Measurements from ENCODE around the gene HDAC4.

HDAC4 gene

GRCh38 chr2:239141021-239141760, 259.6 kb downstream of the HDAC4 start:
- no peak for DNase-seq (ENCODE audit: low read depth in 2 of 2)

- no peak for DNase-seq (ENCODE audit: low read depth in 2 of 2)
These were observed 260.3 kb downstream of the HDAC4 start for GRCh38 chr2:239140346-239141020.

GRCh38 chr2:239139566-239139965, 261.3 kb downstream of the HDAC4 start:
- no peak for DNase-seq (ENCODE audit: low read depth in 2 of 2)

- no peak for DNase-seq (ENCODE audit: low read depth in 2 of 2)
These were observed 261.7 kb downstream of the HDAC4 start for GRCh38 chr2:239139101-239139500.

GRCh38 chr2:239138610-239139009, 262.2 kb downstream of the HDAC4 start:
- no peak for DNase-seq (ENCODE audit: low read depth in 2 of 2)

DNA sequence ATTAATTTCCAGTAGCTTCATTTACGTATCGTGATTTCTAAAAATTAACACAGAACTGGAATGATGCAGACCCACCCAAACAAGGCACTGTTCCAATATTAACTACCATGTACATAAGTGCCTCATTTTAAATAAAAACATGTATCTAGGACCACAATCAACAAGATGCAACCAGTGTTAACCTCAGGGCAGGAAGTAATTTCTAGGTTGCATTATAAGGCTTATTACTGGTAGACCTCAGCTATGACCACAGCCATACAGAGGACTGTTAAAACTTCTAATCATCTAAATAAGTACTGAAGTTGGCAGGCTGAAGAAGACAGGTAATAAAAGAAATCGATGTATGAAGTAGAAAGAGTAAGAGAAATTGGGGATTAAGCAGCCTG, 262.9 kb downstream of the HDAC4 start:
- no peak for DNase-seq (ENCODE audit: low read depth in 2 of 2)

GRCh38 chr2:239137165-239137897, 263.5 kb downstream of the HDAC4 start:
- no peak for DNase-seq (ENCODE audit: low read depth in 2 of 2)

GRCh38 chr2:239136762-239137161, 264.1 kb downstream of the HDAC4 start:
- no peak for DNase-seq (ENCODE audit: low read depth in 2 of 2)

DNA sequence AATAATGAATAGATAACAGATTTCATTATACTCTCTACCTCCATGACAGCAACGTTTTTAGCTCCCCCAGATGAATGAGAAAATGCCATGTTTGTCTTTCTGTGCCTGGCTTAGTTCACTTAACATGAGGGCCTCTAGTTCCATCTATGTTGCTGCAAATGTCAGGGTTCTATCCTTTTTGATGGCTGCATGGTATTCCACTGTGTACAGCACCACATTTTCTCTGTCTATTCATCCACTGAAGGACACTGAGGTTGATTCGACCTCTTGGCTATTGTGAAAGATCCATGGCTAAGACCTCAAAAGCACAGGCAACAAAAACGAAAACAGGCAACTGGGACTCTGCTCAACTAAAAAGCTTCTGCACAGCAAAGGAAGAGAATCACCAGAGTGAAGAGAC, 264.6 kb downstream of the HDAC4 start:
- DNase-seq (ENCODE audit: low read depth in 2 of 2): no peak

DNA sequence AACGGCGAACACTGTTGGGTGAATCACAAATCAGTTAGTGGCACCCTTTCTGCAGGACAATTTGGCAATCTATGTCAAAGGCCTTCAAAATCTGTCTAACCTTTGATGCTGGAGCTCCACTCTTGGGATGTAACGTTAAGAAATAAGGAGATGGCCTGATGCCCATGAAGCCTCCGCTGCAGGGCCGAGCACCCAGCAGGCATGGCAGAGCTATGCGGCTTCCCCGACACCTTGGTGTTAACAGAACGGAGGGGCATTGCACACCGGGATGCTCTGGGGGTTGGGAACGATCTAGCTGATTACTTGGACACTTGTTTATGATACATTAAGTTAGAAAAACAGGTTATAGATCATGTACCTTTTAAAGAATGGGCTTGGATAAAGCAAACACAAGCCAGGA, 265.3 kb downstream of the HDAC4 start:
- no peak for DNase-seq (ENCODE audit: low read depth in 2 of 2)

- no peak for DNase-seq (ENCODE audit: low read depth in 2 of 2)
These were observed 266.8 kb downstream of the HDAC4 start for GRCh38 chr2:239133945-239134570.

GRCh38 chr2:239132786-239133185, 268.0 kb downstream of the HDAC4 start:
- no peak for DNase-seq (ENCODE audit: low read depth in 2 of 2)

GRCh38 chr2:239132156-239132709, 268.6 kb downstream of the HDAC4 start:
- no peak for DNase-seq (ENCODE audit: low read depth in 2 of 2)

DNA sequence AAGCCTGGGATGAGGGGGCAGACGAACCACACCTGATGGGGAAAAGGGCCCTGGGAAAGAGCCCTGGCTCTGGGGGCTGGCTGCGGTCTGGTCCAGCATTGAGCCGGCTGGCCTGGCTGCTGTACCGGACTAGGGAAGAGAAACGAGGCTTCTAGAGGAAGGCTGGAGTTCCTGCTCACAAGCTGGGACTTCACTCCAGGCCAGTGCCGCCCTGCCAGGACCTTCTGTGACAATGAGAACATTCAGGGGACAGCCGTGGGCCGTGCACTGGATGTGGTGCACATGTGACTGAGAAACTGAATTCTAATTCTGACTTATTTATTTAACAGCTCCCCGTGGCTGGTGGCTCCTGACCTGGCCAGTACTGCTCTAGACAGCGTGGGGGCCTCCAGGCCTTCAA, 269.3 kb downstream of the HDAC4 start:
- no peak for DNase-seq (ENCODE audit: low read depth in 2 of 2)

DNA sequence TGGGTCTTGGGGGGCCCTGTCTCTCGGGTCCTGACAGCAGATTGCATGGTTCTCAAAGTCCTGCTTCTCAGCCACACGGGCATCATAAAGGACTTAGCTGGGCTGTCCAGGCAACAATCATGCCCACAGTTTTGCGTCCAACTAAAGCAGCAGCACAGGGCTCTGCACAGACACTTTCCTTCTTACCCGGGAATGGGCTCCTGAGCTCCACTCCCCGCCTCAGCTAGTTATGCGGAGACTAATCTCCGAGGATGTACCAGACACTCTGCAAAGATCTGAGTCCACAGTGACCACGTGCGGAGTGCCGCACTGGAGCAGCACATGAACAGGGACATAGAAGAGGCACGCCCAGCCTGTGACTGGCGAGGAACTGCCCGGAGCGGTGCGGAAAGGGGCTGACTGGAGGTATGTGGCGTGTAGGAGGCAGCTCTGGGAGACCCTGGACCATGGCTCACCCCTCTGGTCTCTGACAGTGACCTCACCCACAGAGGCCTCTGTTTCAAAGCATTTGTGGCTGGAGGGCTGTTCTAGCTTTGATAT, 270.0 kb downstream of the HDAC4 start:
- DNase-seq (ENCODE audit: low read depth in 2 of 2): no peak

DNA sequence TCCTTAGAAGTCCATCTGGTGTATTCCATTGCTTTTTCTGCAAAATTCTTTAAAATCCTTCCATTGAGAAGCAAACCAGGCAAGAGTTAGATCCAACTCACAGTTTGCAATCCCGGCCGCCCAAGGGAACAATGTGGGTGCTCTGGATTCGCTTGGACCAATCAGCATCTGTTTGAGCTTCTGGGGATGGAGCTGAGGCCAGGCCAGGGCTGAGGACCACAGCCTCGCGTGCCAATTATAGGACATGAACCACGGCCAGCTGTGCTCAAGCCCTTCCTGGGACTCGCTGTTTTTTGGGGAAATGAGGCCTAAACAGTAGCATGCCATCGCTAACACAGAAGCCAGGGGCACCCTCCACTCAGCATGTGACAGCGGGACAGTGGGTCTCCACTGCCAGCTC, 270.8 kb downstream of the HDAC4 start:
- no peak for DNase-seq (ENCODE audit: low read depth in 2 of 2)

GRCh38 chr2:239129147-239129920, 271.5 kb downstream of the HDAC4 start:
- DNase-seq (ENCODE audit: low read depth in 2 of 2): no peak

DNA sequence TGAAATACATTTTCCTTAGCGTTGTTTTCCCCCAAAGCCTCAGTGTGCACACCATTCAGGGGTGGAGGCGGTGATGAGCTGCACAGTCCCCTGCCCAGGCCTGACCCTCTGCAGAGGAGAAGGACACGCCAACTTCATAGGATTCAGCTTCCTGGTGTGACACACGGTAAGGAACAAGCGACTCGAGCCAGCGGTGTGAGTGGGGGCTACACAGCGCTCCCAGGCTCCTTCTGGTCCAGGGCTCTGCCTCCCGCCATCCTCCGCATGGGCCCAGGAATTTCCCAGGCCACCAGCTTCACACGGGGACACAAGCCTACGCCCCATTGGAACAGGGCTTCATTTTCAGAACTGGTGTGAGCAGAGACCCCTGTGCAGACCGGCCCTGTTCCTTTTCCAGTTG, 272.1 kb downstream of the HDAC4 start:
- no peak for DNase-seq (ENCODE audit: low read depth in 2 of 2)

DNA sequence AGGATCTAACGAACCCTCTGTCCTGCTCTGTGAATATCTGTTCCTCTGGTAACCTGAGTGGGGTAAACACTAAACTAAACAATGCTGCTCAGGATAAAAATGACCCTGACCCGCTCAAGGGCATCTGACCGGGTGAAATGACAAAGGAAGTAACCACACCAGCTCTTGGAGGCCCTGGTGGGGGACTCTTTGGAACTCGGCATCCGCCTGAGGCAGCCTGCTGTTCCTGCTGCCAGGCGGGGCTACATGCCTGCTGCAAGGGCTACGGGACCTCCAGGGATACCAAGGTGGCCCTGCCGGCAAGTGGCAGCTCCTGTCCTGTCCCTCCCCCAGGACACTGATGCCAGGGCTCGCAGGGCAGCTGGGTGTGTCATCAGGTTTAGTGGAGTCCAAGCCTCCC, 273.3 kb downstream of the HDAC4 start:
- DNase-seq (ENCODE audit: low read depth in 2 of 2): no peak

GRCh38 chr2:239125726-239126675, 274.8 kb downstream of the HDAC4 start:
- no peak for DNase-seq (ENCODE audit: low read depth in 2 of 2)
